A673 (cell line): Measurements from ENCODE around the gene UACA. TPM values are rescaled to one million over a fixed set of nuclear protein-coding genes. Genes with fewer than 3 reads are reported as not detected.
"Not testable (repeated sequence)": the region's sequence is repeated elsewhere in the genome, so short reads cannot be mapped to it uniquely, and the experiment has no call there.

Source experiments
- BruUV-seq: library from RNA; stranded (reverse); fragments of 400-500 nt; replicated peaks from 2 replicates; lab custom pipeline; 2021; lab: Mats Ljungman, UMichigan
- CTCF ChIA-PET: fragments of 300-600 bp; sonication (Branson Sonifier 250); formaldehyde crosslinking; loops from one replicate; lab custom pipeline; 2022; ENCODE audit warnings: antibody characterized with exemption; lab: Charles Lee
- POLR2A ChIA-PET: fragments of 300-600 bp; sonication (Branson Sonifier 250); formaldehyde crosslinking; loops from one replicate; lab custom pipeline; 2022; ENCODE audit warnings: antibody characterized with exemption; ENCODE audit not compliant: low non-redundant PET; lab: Charles Lee
- DNase-seq: peaks from one replicate; pipeline ENCODE4 v3.0.0-alpha.2; 2015; ENCODE audit warnings: low spot score
- H3K27ac ChIP-seq: fragments of 200-600 bp; sonication (generic); 2 replicates; pipeline ENCODE4 v1.5.1; 2016; ENCODE audit warnings: mixed run types, low read depth, mild to moderate bottlenecking, mixed read lengths, antibody characterized with exemption, low read length; ENCODE audit not compliant: poor library complexity, severe bottlenecking
- H3K27me3 ChIP-seq: fragments of 200-600 bp; sonication (generic); replicated peaks from 2 replicates; pipeline ENCODE4 v1.6.1; 2017; ENCODE audit warnings: mixed run types, low read depth, mild to moderate bottlenecking, mixed read lengths, antibody characterized with exemption, low read length; ENCODE audit not compliant: insufficient read depth, poor library complexity
- H3K36me3 ChIP-seq: fragments of 200-600 bp; sonication (generic); 2 replicates; pipeline ENCODE4 v1.6.1; 2016; ENCODE audit warnings: mixed run types, mild to moderate bottlenecking, mixed read lengths, antibody characterized with exemption, low read length; ENCODE audit not compliant: insufficient read depth, poor library complexity, severe bottlenecking
- H3K4me1 ChIP-seq: fragments of 200-600 bp; sonication (generic); 2 replicates; pipeline ENCODE4 v1.6.1; 2017; ENCODE audit warnings: mixed run types, mild to moderate bottlenecking, mixed read lengths, antibody characterized with exemption, low read length; ENCODE audit not compliant: insufficient read depth, poor library complexity, severe bottlenecking
- H3K4me3 ChIP-seq: fragments of 200-600 bp; sonication (generic); 2 replicates; pipeline ENCODE4 v1.5.1; 2016; ENCODE audit warnings: low read depth, mixed run types, mild to moderate bottlenecking, mixed read lengths, low read length; ENCODE audit not compliant: poor library complexity, severe bottlenecking
- H3K9me3 ChIP-seq: fragments of 200-600 bp; sonication (generic); 2 replicates; pipeline ENCODE4 v1.6.1; 2016; ENCODE audit warnings: mixed run types, low read depth, mild to moderate bottlenecking, mixed read lengths, antibody characterized with exemption, low read length; ENCODE audit not compliant: poor library complexity, severe bottlenecking
- CTCF ChIP-seq: fragments of 300-800, 200-600 bp; sonication (generic); conservative IDR thresholded peaks from 2 replicates; pipeline ENCODE4 v1.5.1; 2017; ENCODE audit warnings: low read depth, mild to moderate bottlenecking, antibody characterized with exemption, low read length, moderate library complexity, mixed read lengths
- EZH2 ChIP-seq: fragments of 200-600 bp; sonication (generic); IDR thresholded peaks from 2 replicates; pipeline ENCODE4 v1.6.1; 2017; ENCODE audit warnings: borderline replicate concordance, low read depth, mild to moderate bottlenecking, mixed read lengths, antibody characterized with exemption, low read length; ENCODE audit not compliant: poor library complexity, severe bottlenecking
- intact Hi-C: fragments of 100-400 bp; cut with micrococcal nuclease; formaldehyde crosslinking; loops from one replicate; pipeline ENCODE4 v1.10.0; 2022; ENCODE audit not compliant: unreplicated experiment
- total RNA-seq: library from RNA; stranded (reverse); gene quantifications from 2 replicates; pipeline ENCODE4 v1.2.3, GENCODE V29; 2021

UACA gene
- total RNA-seq, 1 experiment from 2014 or later: 26.9 TPM

DNA sequence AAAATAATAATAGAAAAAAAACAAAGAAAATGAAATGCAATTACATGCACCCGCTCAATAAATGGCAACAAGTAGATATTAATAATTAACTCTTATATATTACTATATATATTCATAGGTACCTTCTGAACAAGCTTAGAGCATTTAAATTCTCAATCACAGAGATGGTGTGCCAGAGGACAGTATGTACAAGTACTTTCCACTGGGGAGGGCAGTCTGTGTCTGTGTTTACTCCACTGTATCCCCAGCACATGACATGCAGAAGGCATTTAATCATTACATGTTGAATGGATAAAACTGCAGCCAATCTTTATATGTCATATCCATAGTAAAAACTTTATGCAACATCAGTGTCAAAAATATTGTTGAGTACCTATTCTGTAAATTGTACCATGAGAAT is 97.8 kb downstream of the UACA start:
- Histone ChIP-seq H3K4me1 (peaks cover 10% of the 10 kb centered on the region), H3K27me3 (no peaks in the 10 kb centered on the region), H3K9me3 (no peaks in the 10 kb centered on the region), H3K4me3 (no peak overlapping the region), H3K36me3 (no peaks in the 10 kb centered on the region), H3K27ac (no peak overlapping the region)
- TF ChIP-seq CTCF (no peak), EZH2 (no peak)
- no TSS peak for BruUV-seq
- DNase-seq: no peak
- ChIA-PET CTCF (no interaction called here), POLR2A (no interaction called here)
- intact Hi-C loops: no loop called here

- no peak overlapping the region for H3K4me3 ChIP-seq
- BruUV-seq: no TSS peak
- no peak for TF ChIP-seq EZH2
- no peak for TF ChIP-seq CTCF
- H3K27ac ChIP-seq: no peak overlapping the region
- no peaks in the 10 kb centered on the region for H3K27me3 ChIP-seq
- CTCF ChIA-PET: no interaction called here
- no peak for DNase-seq
- POLR2A ChIA-PET: no interaction called here
- intact Hi-C loops: no loop called here
- no peaks in the 10 kb centered on the region for H3K9me3 ChIP-seq
- no peaks in the 10 kb centered on the region for H3K36me3 ChIP-seq
- H3K4me1 ChIP-seq: no peaks in the 10 kb centered on the region
Observed at GRCh38 chr15:70664494-70664893, 98.9 kb downstream of the UACA start.

DNA sequence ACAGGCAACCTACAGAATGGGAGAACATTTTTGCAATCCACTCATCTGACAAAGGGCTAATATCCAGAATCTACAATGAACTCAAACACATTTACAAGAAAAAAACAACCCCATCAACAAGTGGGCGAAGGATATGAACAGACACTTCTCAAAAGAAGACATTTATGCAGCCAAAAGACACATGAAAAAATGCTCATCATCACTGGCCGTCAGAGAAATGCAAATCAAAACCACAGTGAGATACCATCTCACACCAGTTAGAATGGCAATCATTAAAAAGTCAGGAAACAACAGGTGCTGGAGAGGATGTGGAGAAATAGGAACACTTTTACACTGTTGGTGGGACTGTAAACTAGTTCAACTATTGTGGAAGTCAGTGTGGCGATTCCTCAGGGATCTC is 100.3 kb downstream of the UACA start:
- H3K9me3 ChIP-seq, H3K4me1 ChIP-seq, POLR2A ChIA-PET, H3K36me3 ChIP-seq, H3K27me3 ChIP-seq, H3K27ac ChIP-seq, DNase-seq, intact Hi-C loops, BruUV-seq, H3K4me3 ChIP-seq, CTCF ChIA-PET: not testable (repeated sequence)

GRCh38 chr15:70659662-70660061 is 103.7 kb downstream of the UACA start:
- no peak for DNase-seq
- POLR2A ChIA-PET: no interaction called here
- BruUV-seq: no TSS peak
- H3K36me3 ChIP-seq: no peaks in the 10 kb centered on the region
- TF ChIP-seq EZH2 (no peak), CTCF (no peak)
- no peaks in the 10 kb centered on the region for H3K9me3 ChIP-seq
- no peaks in the 10 kb centered on the region for H3K4me1 ChIP-seq
- intact Hi-C loops: no loop called here
- CTCF ChIA-PET: no interaction called here
- no peak overlapping the region for H3K4me3 ChIP-seq
- no peaks in the 10 kb centered on the region for H3K27me3 ChIP-seq
- H3K27ac ChIP-seq: no peak overlapping the region
